ENCODE results near the gene CDC7.

Gene CDC7

GRCh38 chr1:91537281-91537986 lies 36.8 kb downstream of the CDC7 start:
- no peak for DNase-seq
- Histone ChIP-seq H3K27ac (no peak overlapping the region), H3K27me3 (ENCODE audit: insufficient read depth, low read depth, severe bottlenecking) (no peaks in the 10 kb centered on the region), H3K9me3 (ENCODE audit: severe bottlenecking) (no peaks in the 10 kb centered on the region), H3K4me3 (ENCODE audit: low read depth, low read length) (no peak overlapping the region), H3K36me3 (no peaks in the 10 kb centered on the region)
- TF ChIP-seq, protein P1, sequence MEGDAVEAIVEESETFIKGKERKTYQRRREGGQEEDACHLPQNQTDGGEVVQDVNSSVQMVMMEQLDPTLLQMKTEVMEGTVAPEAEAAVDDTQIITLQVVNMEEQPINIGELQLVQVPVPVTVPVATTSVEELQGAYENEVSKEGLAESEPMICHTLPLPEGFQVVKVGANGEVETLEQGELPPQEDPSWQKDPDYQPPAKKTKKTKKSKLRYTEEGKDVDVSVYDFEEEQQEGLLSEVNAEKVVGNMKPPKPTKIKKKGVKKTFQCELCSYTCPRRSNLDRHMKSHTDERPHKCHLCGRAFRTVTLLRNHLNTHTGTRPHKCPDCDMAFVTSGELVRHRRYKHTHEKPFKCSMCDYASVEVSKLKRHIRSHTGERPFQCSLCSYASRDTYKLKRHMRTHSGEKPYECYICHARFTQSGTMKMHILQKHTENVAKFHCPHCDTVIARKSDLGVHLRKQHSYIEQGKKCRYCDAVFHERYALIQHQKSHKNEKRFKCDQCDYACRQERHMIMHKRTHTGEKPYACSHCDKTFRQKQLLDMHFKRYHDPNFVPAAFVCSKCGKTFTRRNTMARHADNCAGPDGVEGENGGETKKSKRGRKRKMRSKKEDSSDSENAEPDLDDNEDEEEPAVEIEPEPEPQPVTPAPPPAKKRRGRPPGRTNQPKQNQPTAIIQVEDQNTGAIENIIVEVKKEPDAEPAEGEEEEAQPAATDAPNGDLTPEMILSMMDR (IDR thresholded peaks at IDR 0.05; ENCODE audit: low read depth, low read length): no peak

GRCh38 chr1:91537987-91538304 lies 37.3 kb downstream of the CDC7 start:
- Histone ChIP-seq H3K27me3 (ENCODE audit: insufficient read depth, low read depth, severe bottlenecking) (no peaks in the 10 kb centered on the region), H3K4me3 (ENCODE audit: low read depth, low read length) (no peak overlapping the region), H3K27ac (no peak overlapping the region), H3K36me3 (no peaks in the 10 kb centered on the region), H3K9me3 (ENCODE audit: severe bottlenecking) (no peaks in the 10 kb centered on the region)
- no peak for DNase-seq
- TF ChIP-seq, protein P1 (IDR thresholded peaks at IDR 0.05; ENCODE audit: low read depth, low read length): no peak

DNA sequence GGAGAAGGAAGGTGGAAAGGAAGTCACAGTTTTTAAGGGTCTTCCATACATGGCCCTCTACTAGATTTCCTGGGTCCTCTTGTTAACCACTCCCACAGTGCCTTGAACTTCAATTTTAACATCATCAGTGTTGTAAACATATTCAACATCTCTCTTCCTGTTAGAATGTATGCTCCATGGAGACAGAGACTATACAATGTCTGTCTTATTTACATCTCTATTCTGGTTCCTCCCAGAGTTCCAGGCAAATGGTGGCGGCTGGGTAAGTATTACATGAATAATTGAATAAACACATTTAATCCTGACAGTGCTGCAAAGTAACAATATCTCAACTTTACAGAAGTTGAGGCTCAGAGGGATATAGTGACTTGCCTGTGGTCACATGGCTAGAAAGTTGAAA lies 40.3 kb downstream of the CDC7 start:
- H3K27ac ChIP-seq: no peak overlapping the region
- no peak for DNase-seq
- H3K9me3 ChIP-seq (ENCODE audit: severe bottlenecking): no peaks in the 10 kb centered on the region
- no peak overlapping the region for H3K4me3 ChIP-seq (ENCODE audit: low read depth, low read length)
- no peaks in the 10 kb centered on the region for H3K27me3 ChIP-seq (ENCODE audit: insufficient read depth, low read depth, severe bottlenecking)
- H3K36me3 ChIP-seq: no peaks in the 10 kb centered on the region
- TF ChIP-seq, protein P1 (IDR thresholded peaks at IDR 0.05; ENCODE audit: low read depth, low read length): no peak

- Histone ChIP-seq H3K36me3 (no peaks in the 10 kb centered on the region), H3K9me3 (ENCODE audit: severe bottlenecking) (no peaks in the 10 kb centered on the region), H3K4me3 (ENCODE audit: low read depth, low read length) (no peak overlapping the region), H3K27ac (no peak overlapping the region), H3K27me3 (ENCODE audit: insufficient read depth, low read depth, severe bottlenecking) (no peaks in the 10 kb centered on the region)
- TF ChIP-seq, protein P1 (IDR thresholded peaks at IDR 0.05; ENCODE audit: low read depth, low read length): no peak
- DNase-seq: no peak
Measured at GRCh38 chr1:91541918-91542533, 41.4 kb downstream of the CDC7 start.

GRCh38 chr1:91545506-91546300 lies 45.1 kb downstream of the CDC7 start:
- peak; percentile 19 for DNase-seq
- Histone ChIP-seq H3K27ac (no peak overlapping the region), H3K36me3 (no peaks in the 10 kb centered on the region), H3K9me3 (ENCODE audit: severe bottlenecking) (peaks cover 5% of the 10 kb centered on the region), H3K27me3 (ENCODE audit: insufficient read depth, low read depth, severe bottlenecking) (no peaks in the 10 kb centered on the region), H3K4me3 (ENCODE audit: low read depth, low read length) (no peak overlapping the region)
- TF ChIP-seq, protein P1 (IDR thresholded peaks at IDR 0.05; ENCODE audit: low read depth, low read length): no peak

Data from WERI-Rb-1 (cell line).